OCI-LY3 (cell line): ENCODE data around the gene LRBA.
A peak's percentile ranks its signal among the peaks of the same experiment; 100 is the strongest.

Source experiments
- H2AFZ ChIP-seq: fragments of 200-600, 300-600 bp; shearing (Covaris generic); 2 replicates; pipeline ENCODE4 v1.6.0; 2014; ENCODE audit warnings: antibody characterized with exemption, low read depth, low read length
- H3K27ac ChIP-seq: fragments of 200-600, 300-600 bp; sonication (generic); 2 replicates; pipeline ENCODE4 v1.5.1; 2014; ENCODE audit warnings: mild to moderate bottlenecking, low read length, moderate library complexity, mixed read lengths
- H3K27me3 ChIP-seq: fragments of 200-600, 300-600 bp; sonication (generic); 2 replicates; pipeline ENCODE4 v1.6.1; 2014; ENCODE audit warnings: low read depth, low read length, mixed read lengths
- H3K36me3 ChIP-seq: fragments of 200-600, 300-600 bp; sonication (generic); replicated peaks from 2 replicates; pipeline ENCODE3; 2014; ENCODE audit warnings: low read depth, low read length, mixed read lengths
- H3K4me1 ChIP-seq: fragments of 300-600, 200-600 bp; sonication (generic); 2 replicates; pipeline ENCODE4 v1.6.1; 2014; ENCODE audit warnings: low read length, mixed read lengths
- H3K4me2 ChIP-seq: fragments of 200-600, 300-600 bp; sonication (generic); 2 replicates; pipeline ENCODE4 v1.6.1; 2014; ENCODE audit warnings: low read length, mixed read lengths
- H3K4me3 ChIP-seq: fragments of 300-600, 200-600 bp; sonication (generic); 2 replicates; pipeline ENCODE4 v1.5.1; 2014; ENCODE audit warnings: antibody characterized with exemption, mild to moderate bottlenecking, low read length, moderate library complexity
- H3K79me2 ChIP-seq: fragments of 300-600, 200-600 bp; shearing (Covaris generic); 2 replicates; pipeline ENCODE4 v1.6.1; 2014; ENCODE audit warnings: mild to moderate bottlenecking, low read length, mixed read lengths
- H3K9ac ChIP-seq: fragments of 300-600, 200-600 bp; shearing (Covaris generic); 2 replicates; pipeline ENCODE4 v1.6.0; 2014; ENCODE audit warnings: mild to moderate bottlenecking, low read length, moderate library complexity
- H3K9me3 ChIP-seq: fragments of 200-600, 300-600 bp; shearing (Covaris generic); 2 replicates; pipeline ENCODE4 v1.6.1; 2014; ENCODE audit warnings: low read length, mixed read lengths; ENCODE audit not compliant: insufficient read depth
- H4K20me1 ChIP-seq: fragments of 200-600, 300-600 bp; sonication (generic); 2 replicates; pipeline ENCODE4 v1.6.1; 2016; ENCODE audit warnings: low read length, mixed read lengths; ENCODE audit not compliant: insufficient read depth
- EZH2phosphoT487 ChIP-seq: fragments of 200-600 bp; shearing (Covaris generic); IDR thresholded peaks from 2 replicates; pipeline ENCODE4 v1.6.1; 2018; ENCODE audit warnings: antibody characterized with exemption, mixed run types, low read depth
- TF ChIP-seq, protein P1 (sequence below): fragments of 200-600, 300-600 bp; sonication (generic); IDR thresholded peaks from 2 replicates; pipeline ENCODE4 v1.5.1; 2014; ENCODE audit warnings: antibody characterized with exemption, low read length, low read depth

Gene LRBA

DNA sequence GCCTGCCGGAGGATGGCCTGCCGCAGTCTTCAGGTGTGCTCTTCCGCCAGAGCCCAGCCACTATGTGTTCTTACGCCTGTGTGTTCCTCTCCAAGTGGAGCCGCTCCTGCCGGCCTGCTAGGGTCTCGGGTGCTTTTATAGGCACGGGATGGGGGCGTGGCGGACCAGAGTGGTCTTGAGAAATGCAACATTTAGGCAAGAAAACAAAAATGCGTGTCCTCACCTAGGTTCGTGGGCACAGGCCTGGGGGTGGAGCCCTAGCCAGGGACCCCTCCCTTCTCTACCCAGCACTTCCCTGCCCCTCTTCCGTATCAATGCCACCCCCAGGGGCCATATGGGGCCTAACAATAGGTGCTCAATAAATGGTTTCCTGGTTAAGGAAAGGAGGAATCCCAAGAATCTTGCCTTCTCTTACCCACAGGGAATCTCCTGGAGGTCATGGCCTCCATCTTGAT, 34.4 kb upstream of the LRBA start:
- Histone ChIP-seq H3K9ac (no peak overlapping the region), H2AFZ (no peak overlapping the region), H3K4me2 (no peak overlapping the region), H3K36me3 (no peaks in the 10 kb centered on the region), H3K79me2 (no peaks in the 10 kb centered on the region), H4K20me1 (no peaks in the 10 kb centered on the region), H3K4me1 (no peaks in the 10 kb centered on the region), H3K4me3 (no peak overlapping the region), H3K27me3 (no peaks in the 10 kb centered on the region), H3K27ac (no peak overlapping the region), H3K9me3 (no peaks in the 10 kb centered on the region)
- TF ChIP-seq, protein P1, sequence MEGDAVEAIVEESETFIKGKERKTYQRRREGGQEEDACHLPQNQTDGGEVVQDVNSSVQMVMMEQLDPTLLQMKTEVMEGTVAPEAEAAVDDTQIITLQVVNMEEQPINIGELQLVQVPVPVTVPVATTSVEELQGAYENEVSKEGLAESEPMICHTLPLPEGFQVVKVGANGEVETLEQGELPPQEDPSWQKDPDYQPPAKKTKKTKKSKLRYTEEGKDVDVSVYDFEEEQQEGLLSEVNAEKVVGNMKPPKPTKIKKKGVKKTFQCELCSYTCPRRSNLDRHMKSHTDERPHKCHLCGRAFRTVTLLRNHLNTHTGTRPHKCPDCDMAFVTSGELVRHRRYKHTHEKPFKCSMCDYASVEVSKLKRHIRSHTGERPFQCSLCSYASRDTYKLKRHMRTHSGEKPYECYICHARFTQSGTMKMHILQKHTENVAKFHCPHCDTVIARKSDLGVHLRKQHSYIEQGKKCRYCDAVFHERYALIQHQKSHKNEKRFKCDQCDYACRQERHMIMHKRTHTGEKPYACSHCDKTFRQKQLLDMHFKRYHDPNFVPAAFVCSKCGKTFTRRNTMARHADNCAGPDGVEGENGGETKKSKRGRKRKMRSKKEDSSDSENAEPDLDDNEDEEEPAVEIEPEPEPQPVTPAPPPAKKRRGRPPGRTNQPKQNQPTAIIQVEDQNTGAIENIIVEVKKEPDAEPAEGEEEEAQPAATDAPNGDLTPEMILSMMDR = no peak
- TF ChIP-seq EZH2phosphoT487 = no peak

DNA sequence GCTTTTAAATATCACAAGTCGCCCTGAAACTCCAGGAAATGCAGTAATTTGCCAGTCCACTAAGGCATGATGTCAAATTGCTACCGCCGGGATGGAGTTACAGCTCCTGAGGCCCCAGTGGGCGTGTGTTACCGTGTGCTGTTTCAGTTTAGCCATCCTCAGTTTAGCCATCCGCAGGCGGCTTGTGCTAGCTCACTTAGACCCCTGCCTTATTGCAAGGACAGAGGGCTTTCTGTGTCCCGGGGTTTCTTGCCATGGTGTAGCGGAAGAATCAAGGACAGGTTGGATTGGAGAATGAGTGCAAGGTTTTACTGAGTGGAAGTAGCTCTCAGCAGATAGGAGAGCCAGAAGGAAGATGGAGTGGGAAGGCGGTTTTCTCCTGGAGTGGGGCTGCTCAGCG, 33.8 kb upstream of the LRBA start:
- no peaks in the 10 kb centered on the region for H3K9me3 ChIP-seq
- no peak overlapping the region for H3K4me2 ChIP-seq
- no peaks in the 10 kb centered on the region for H3K36me3 ChIP-seq
- H3K4me1 ChIP-seq = no peaks in the 10 kb centered on the region
- no peak overlapping the region for H3K4me3 ChIP-seq
- H4K20me1 ChIP-seq = no peaks in the 10 kb centered on the region
- H3K27me3 ChIP-seq = no peaks in the 10 kb centered on the region
- H3K79me2 ChIP-seq = no peaks in the 10 kb centered on the region
- no peak overlapping the region for H2AFZ ChIP-seq
- no peak for TF ChIP-seq EZH2phosphoT487
- TF ChIP-seq, protein P1 = no peak
- H3K27ac ChIP-seq = no peak overlapping the region
- H3K9ac ChIP-seq = no peak overlapping the region

DNA sequence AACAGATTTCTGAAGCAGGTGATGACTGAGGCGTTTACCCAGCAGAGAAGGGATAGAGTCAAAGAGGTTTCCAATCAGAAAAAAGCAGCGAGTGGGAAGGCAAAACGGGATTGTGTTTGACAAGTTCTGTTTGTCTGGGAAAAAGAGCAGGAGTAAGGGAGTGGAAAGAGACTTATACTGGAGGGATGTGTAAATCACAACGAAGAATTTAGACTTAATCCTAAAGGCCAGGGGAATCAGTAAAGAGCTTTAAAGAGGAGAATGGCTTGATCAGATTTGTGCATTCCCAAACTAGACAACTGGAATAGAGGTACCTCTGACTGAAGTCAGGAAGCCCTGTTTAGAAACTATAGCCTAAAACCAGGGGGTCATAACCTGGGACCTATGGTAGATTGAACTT, 31.5 kb upstream of the LRBA start:
- H3K36me3 ChIP-seq = no peaks in the 10 kb centered on the region
- H3K27ac ChIP-seq = no peak overlapping the region

DNA sequence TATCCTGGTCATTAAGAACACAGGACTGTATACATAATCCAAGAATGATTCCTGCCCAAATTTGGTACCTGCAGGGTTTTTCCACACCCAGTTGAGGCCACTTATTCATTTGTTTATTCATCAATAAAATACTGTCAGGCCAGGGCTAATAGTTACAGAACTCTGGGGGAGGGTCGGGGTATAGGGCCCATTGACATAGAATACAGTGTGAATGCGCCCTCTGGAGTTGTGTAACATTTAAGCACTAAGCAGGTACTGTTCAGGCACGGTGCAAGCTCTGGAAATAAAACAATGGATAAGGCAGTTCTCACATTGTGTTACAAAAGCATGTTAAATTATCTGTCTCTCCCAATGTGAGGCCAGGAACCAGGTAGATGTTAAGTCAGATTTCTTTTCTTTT, 30.8 kb upstream of the LRBA start:
- H3K9ac ChIP-seq = no peak overlapping the region
- H3K4me1 ChIP-seq = no peaks in the 10 kb centered on the region
- no peaks in the 10 kb centered on the region for H3K79me2 ChIP-seq
- no peak overlapping the region for H2AFZ ChIP-seq
- H3K27ac ChIP-seq = no peak overlapping the region
- no peak for TF ChIP-seq EZH2phosphoT487
- TF ChIP-seq, protein P1 = peak; percentile 61
- no peaks in the 10 kb centered on the region for H4K20me1 ChIP-seq
- H3K4me2 ChIP-seq = no peak overlapping the region
- no peaks in the 10 kb centered on the region for H3K36me3 ChIP-seq
- no peaks in the 10 kb centered on the region for H3K9me3 ChIP-seq
- no peaks in the 10 kb centered on the region for H3K27me3 ChIP-seq
- H3K4me3 ChIP-seq = no peak overlapping the region

More for the DNA sequence above, 31.5 kb upstream of the LRBA start:
- H3K9ac ChIP-seq = no peak overlapping the region
- no peaks in the 10 kb centered on the region for H3K79me2 ChIP-seq
- H3K27me3 ChIP-seq = no peaks in the 10 kb centered on the region
- no peak overlapping the region for H2AFZ ChIP-seq
- H4K20me1 ChIP-seq = no peaks in the 10 kb centered on the region
- H3K9me3 ChIP-seq = no peaks in the 10 kb centered on the region
- no peak overlapping the region for H3K4me2 ChIP-seq
- no peaks in the 10 kb centered on the region for H3K4me1 ChIP-seq
- no peak for TF ChIP-seq EZH2phosphoT487
- TF ChIP-seq, protein P1 = no peak
- H3K4me3 ChIP-seq = no peak overlapping the region
